ENCODE data around the gene GAB3. TPM values are rescaled to one million over a fixed set of nuclear protein-coding genes. Genes with fewer than 3 reads are reported as not detected.

The GAB3 gene
- polyA plus RNA-seq, 2 donors: 0.56 to 0.57 TPM

GRCh38 chrX:154735695-154736393 is 15.0 kb downstream of the GAB3 start:
- peak overlapping the region; percentile 39 to 49 for H3K27ac ChIP-seq (ENCODE audit: low read depth in 2 of 2, low read length in 1 of 2)
- H3K27me3 ChIP-seq (ENCODE audit: control insufficient read depth in 1 of 2, insufficient read depth in 2 of 2, low read length in 2 of 2): no peaks in the 10 kb centered on the region
- H3K36me3 ChIP-seq (ENCODE audit: control insufficient read depth in 2 of 2, insufficient read depth in 2 of 2, low read length in 1 of 2): no peaks in the 10 kb centered on the region
- no peak overlapping the region for H3K4me3 ChIP-seq (ENCODE audit: low read depth in 1 of 2, low read length in 2 of 2)
- 59 to 72% methylated on average over 7 of the region's 7 CpGs for WGBS, 2 donors
- peaks cover 0 to 6% of the 10 kb centered on the region in 2 donors for H3K4me1 ChIP-seq (ENCODE audit: control insufficient read depth in 2 of 2, insufficient read depth in 2 of 2, low read length in 1 of 2)
- no peaks in the 10 kb centered on the region for H3K9me3 ChIP-seq (ENCODE audit: control insufficient read depth in 2 of 2, insufficient read depth in 1 of 2, low read depth in 1 of 2, low read length in 1 of 2)

DNA sequence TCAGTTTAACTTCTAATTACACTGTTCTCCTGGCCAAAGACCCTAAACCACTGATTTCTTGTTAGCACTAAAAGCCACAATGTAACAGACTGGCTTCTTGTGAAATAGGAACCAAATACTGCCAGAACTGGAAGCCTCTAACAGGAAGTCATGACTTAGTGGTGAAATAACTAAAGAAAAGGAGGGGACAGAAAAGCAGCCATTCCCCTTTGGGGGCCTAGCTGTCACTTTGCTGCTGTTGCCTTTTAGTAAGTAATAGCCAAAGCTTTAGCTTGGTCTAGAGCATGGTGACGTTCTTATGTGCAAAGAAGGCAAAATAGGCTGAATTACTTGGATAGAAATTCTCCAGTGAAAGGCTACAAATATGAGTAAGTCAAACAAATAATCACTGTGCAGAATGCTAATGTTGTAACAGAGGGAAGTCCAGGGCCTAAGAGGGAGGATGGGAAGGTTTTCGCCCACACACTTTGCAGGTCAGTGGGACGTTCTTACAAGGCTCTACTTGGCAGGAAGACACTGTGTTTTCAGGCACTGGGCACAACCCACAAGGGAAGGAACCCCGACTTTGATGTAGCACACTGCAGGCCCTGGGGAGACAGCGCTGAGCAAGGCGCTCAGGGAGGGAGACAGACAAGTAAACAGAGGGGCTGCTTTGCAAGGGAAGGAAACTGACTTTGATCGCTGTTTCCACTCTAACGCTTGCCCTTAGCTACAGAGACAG is 16.7 kb downstream of the GAB3 start:
- Histone ChIP-seq H3K4me3 (ENCODE audit: low read depth in 1 of 2, low read length in 2 of 2) (no peak overlapping the region), H3K9me3 (ENCODE audit: control insufficient read depth in 2 of 2, insufficient read depth in 1 of 2, low read depth in 1 of 2, low read length in 1 of 2) (no peaks in the 10 kb centered on the region), H3K27ac (ENCODE audit: low read depth in 2 of 2, low read length in 1 of 2) (peak overlapping the region; percentile 66 to 67), H3K4me1 (ENCODE audit: control insufficient read depth in 2 of 2, insufficient read depth in 2 of 2, low read length in 1 of 2) (peaks cover 0 to 8% of the 10 kb centered on the region in 2 donors), H3K27me3 (ENCODE audit: control insufficient read depth in 1 of 2, insufficient read depth in 2 of 2, low read length in 2 of 2) (no peaks in the 10 kb centered on the region), H3K36me3 (ENCODE audit: control insufficient read depth in 2 of 2, insufficient read depth in 2 of 2, low read length in 1 of 2) (no peaks in the 10 kb centered on the region)
- 29 to 38% methylated on average over 8 of the region's 8 CpGs for WGBS, 2 donors

DNA sequence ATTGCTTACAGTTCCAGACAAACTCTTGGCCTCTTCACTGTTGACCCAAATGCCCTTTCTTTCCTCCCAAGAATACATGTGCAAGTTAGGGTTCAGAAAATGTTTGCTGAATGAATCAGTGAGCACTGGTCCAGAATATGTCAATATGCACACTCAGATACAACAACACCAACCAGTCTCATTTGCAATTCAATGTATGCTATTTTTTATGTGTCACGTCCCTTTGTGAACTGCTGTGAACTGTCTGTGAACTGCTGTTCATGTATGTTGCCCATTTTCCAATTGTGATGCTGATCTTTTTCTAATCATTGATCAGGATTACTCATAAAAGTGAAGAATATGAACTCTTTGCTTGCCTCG is 17.8 kb downstream of the GAB3 start:
- H3K27ac ChIP-seq (ENCODE audit: low read depth in 2 of 2, low read length in 1 of 2): no peak overlapping the region
- H3K4me1 ChIP-seq (ENCODE audit: control insufficient read depth in 2 of 2, insufficient read depth in 2 of 2, low read length in 1 of 2): peaks cover 2 to 8% of the 10 kb centered on the region in 2 donors
- H3K27me3 ChIP-seq (ENCODE audit: control insufficient read depth in 1 of 2, insufficient read depth in 2 of 2, low read length in 2 of 2): no peaks in the 10 kb centered on the region
- H3K36me3 ChIP-seq (ENCODE audit: control insufficient read depth in 2 of 2, insufficient read depth in 2 of 2, low read length in 1 of 2): no peaks in the 10 kb centered on the region
- no peak overlapping the region for H3K4me3 ChIP-seq (ENCODE audit: low read depth in 1 of 2, low read length in 2 of 2)
- no peaks in the 10 kb centered on the region for H3K9me3 ChIP-seq (ENCODE audit: control insufficient read depth in 2 of 2, insufficient read depth in 1 of 2, low read depth in 1 of 2, low read length in 1 of 2)
- 56 to 75% methylated on average over 2 of the region's 2 CpGs for WGBS, 2 donors

DNA sequence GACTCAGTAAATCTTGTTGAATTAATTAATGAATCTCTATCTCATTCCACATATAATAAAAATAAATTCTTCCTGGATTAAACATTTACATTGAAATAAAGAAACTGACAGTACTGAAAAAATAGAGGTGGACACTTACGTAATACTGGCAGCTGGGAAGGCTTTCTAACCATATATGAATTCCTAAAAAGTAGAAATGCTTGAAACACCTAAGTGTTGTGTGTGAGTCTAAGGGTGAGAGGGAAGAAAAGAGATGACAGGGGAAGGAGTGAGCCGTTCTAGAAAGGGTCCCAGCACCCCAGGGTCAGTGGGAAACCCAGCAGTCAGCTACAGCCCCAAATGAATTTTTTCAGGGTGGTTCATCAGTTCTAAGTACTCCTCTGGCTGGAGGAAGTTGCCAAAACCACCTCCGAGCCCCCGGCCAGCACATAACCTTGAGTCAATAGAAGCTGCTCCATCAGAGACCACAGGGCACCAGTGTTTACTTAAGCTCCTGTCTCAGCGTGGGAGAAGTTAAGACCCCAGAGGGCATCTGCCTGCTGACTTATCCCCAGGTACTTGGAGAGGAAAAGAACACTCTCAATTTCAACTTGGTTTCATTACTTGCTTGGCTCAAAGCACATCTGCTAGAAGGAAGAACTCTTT is 18.3 kb downstream of the GAB3 start:
- H3K9me3 ChIP-seq (ENCODE audit: control insufficient read depth in 2 of 2, insufficient read depth in 1 of 2, low read depth in 1 of 2, low read length in 1 of 2): no peaks in the 10 kb centered on the region
- no peaks in the 10 kb centered on the region for H3K27me3 ChIP-seq (ENCODE audit: control insufficient read depth in 1 of 2, insufficient read depth in 2 of 2, low read length in 2 of 2)
- no peaks in the 10 kb centered on the region for H3K36me3 ChIP-seq (ENCODE audit: control insufficient read depth in 2 of 2, insufficient read depth in 2 of 2, low read length in 1 of 2)
- no peak overlapping the region for H3K4me3 ChIP-seq (ENCODE audit: low read depth in 1 of 2, low read length in 2 of 2)
- 31 to 57% methylated on average over 5 of the region's 5 CpGs for WGBS, 2 donors
- peak overlapping the region; percentile 13 to 39 for H3K27ac ChIP-seq (ENCODE audit: low read depth in 2 of 2, low read length in 1 of 2)
- peaks cover 2 to 8% of the 10 kb centered on the region in 2 donors for H3K4me1 ChIP-seq (ENCODE audit: control insufficient read depth in 2 of 2, insufficient read depth in 2 of 2, low read length in 1 of 2)

DNA sequence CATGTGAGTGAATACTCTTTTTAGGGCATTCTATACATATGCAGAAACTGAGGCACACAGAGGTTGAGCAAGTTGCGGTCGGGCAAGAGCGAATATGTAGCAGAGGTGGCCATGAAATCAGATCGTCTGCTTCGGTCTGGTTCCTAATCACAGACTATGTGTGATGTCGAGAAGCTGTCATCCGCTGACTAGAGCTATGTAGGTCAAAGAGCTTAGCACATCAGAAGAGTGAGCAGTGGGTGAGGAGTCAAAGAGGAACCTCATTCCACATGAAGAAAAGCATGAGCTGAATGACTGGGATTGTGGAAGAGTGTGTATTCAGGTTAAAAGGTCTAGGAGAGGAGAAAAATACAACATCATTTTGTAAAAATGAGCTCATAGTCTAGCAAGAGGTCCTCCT is 19.0 kb downstream of the GAB3 start:
- 80 to 82% methylated on average over 7 of the region's 7 CpGs for WGBS, 2 donors
- H3K4me1 ChIP-seq (ENCODE audit: control insufficient read depth in 2 of 2, insufficient read depth in 2 of 2, low read length in 1 of 2): peaks cover 2 to 8% of the 10 kb centered on the region in 2 donors
- H3K27ac ChIP-seq (ENCODE audit: low read depth in 2 of 2, low read length in 1 of 2): peak overlapping the region in 1 of 2 donors; percentile 12

DNA sequence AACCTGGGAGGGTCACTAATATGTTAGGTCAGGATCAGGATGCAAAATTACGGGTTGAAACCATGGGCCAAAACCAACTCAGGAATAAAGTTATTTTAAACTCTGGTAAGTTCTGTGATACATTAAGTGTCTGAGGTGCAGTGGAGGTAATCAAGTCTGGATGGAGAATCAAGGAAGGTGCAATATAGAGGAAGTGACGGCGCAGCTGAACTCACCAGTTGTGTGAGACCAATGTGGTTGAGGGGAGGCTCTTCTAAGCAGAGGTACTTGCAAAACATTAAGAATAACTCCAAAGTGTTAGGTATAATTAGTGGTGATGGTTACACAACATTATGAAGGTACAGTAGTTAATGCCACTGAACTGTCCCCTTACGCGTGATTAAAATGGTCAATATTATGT is 19.7 kb downstream of the GAB3 start:
- 86 to 90% methylated on average over 5 of the region's 5 CpGs for WGBS, 2 donors
- H3K36me3 ChIP-seq (ENCODE audit: control insufficient read depth in 2 of 2, insufficient read depth in 2 of 2, low read length in 1 of 2): no peaks in the 10 kb centered on the region
- H3K4me3 ChIP-seq (ENCODE audit: low read depth in 1 of 2, low read length in 2 of 2): no peak overlapping the region
- H3K4me1 ChIP-seq (ENCODE audit: control insufficient read depth in 2 of 2, insufficient read depth in 2 of 2, low read length in 1 of 2): peaks cover 2 to 8% of the 10 kb centered on the region in 2 donors
- H3K27me3 ChIP-seq (ENCODE audit: control insufficient read depth in 1 of 2, insufficient read depth in 2 of 2, low read length in 2 of 2): no peaks in the 10 kb centered on the region
- H3K27ac ChIP-seq (ENCODE audit: low read depth in 2 of 2, low read length in 1 of 2): no peak overlapping the region
- H3K9me3 ChIP-seq (ENCODE audit: control insufficient read depth in 2 of 2, insufficient read depth in 1 of 2, low read depth in 1 of 2, low read length in 1 of 2): no peaks in the 10 kb centered on the region

More for the DNA sequence above, 19.0 kb downstream of the GAB3 start:
- Histone ChIP-seq H3K9me3 (ENCODE audit: control insufficient read depth in 2 of 2, insufficient read depth in 1 of 2, low read depth in 1 of 2, low read length in 1 of 2) (no peaks in the 10 kb centered on the region), H3K36me3 (ENCODE audit: control insufficient read depth in 2 of 2, insufficient read depth in 2 of 2, low read length in 1 of 2) (no peaks in the 10 kb centered on the region), H3K27me3 (ENCODE audit: control insufficient read depth in 1 of 2, insufficient read depth in 2 of 2, low read length in 2 of 2) (no peaks in the 10 kb centered on the region), H3K4me3 (ENCODE audit: low read depth in 1 of 2, low read length in 2 of 2) (no peak overlapping the region)

GRCh38 chrX:154730253-154730891 is 20.5 kb downstream of the GAB3 start:
- WGBS, 2 donors: 17 to 47% methylated on average over 6 of the region's 6 CpGs
- Histone ChIP-seq H3K9me3 (ENCODE audit: control insufficient read depth in 2 of 2, insufficient read depth in 1 of 2, low read depth in 1 of 2, low read length in 1 of 2) (no peaks in the 10 kb centered on the region), H3K4me1 (ENCODE audit: control insufficient read depth in 2 of 2, insufficient read depth in 2 of 2, low read length in 1 of 2) (peaks cover 2% of the 10 kb centered on the region in 2 donors), H3K27ac (ENCODE audit: low read depth in 2 of 2, low read length in 1 of 2) (peak overlapping the region; percentile 53 to 67), H3K27me3 (ENCODE audit: control insufficient read depth in 1 of 2, insufficient read depth in 2 of 2, low read length in 2 of 2) (no peaks in the 10 kb centered on the region), H3K4me3 (ENCODE audit: low read depth in 1 of 2, low read length in 2 of 2) (no peak overlapping the region), H3K36me3 (ENCODE audit: control insufficient read depth in 2 of 2, insufficient read depth in 2 of 2, low read length in 1 of 2) (no peaks in the 10 kb centered on the region)

- peak overlapping the region; percentile 40 to 67 for H3K27ac ChIP-seq (ENCODE audit: low read depth in 2 of 2, low read length in 1 of 2)
- no peaks in the 10 kb centered on the region for H3K27me3 ChIP-seq (ENCODE audit: control insufficient read depth in 1 of 2, insufficient read depth in 2 of 2, low read length in 2 of 2)
- H3K4me1 ChIP-seq (ENCODE audit: control insufficient read depth in 2 of 2, insufficient read depth in 2 of 2, low read length in 1 of 2): peaks cover 2% of the 10 kb centered on the region in 2 donors
- H3K36me3 ChIP-seq (ENCODE audit: control insufficient read depth in 2 of 2, insufficient read depth in 2 of 2, low read length in 1 of 2): no peaks in the 10 kb centered on the region
- WGBS, 2 donors: 74 to 83% methylated on average over 3 of the region's 3 CpGs
- H3K4me3 ChIP-seq (ENCODE audit: low read depth in 1 of 2, low read length in 2 of 2): no peak overlapping the region
- no peaks in the 10 kb centered on the region for H3K9me3 ChIP-seq (ENCODE audit: control insufficient read depth in 2 of 2, insufficient read depth in 1 of 2, low read depth in 1 of 2, low read length in 1 of 2)
Measured at GRCh38 chrX:154729439-154729838, 21.4 kb downstream of the GAB3 start.

- Histone ChIP-seq H3K27ac (ENCODE audit: low read depth in 2 of 2, low read length in 1 of 2) (peak overlapping the region in 1 of 2 donors; percentile 4), H3K27me3 (ENCODE audit: control insufficient read depth in 1 of 2, insufficient read depth in 2 of 2, low read length in 2 of 2) (no peaks in the 10 kb centered on the region), H3K4me3 (ENCODE audit: low read depth in 1 of 2, low read length in 2 of 2) (no peak overlapping the region), H3K4me1 (ENCODE audit: control insufficient read depth in 2 of 2, insufficient read depth in 2 of 2, low read length in 1 of 2) (peaks cover 2% of the 10 kb centered on the region in 2 donors), H3K36me3 (ENCODE audit: control insufficient read depth in 2 of 2, insufficient read depth in 2 of 2, low read length in 1 of 2) (no peaks in the 10 kb centered on the region), H3K9me3 (ENCODE audit: control insufficient read depth in 2 of 2, insufficient read depth in 1 of 2, low read depth in 1 of 2, low read length in 1 of 2) (no peaks in the 10 kb centered on the region)
- 70 to 76% methylated on average over 7 of the region's 7 CpGs for WGBS, 2 donors
Measured at GRCh38 chrX:154728431-154729190, 22.3 kb downstream of the GAB3 start.
